OCI-LY3 (cell line): ENCODE measurements around the gene ZNF225.
"Not testable (repeated sequence)": the region's sequence is repeated elsewhere in the genome, so short reads cannot be mapped to it uniquely, and the experiment has no call there.

ENCODE experiments used
- H2AFZ ChIP-seq: fragments of 200-600, 300-600 bp; shearing (Covaris generic); 2 replicates; pipeline ENCODE4 v1.6.0; 2014; ENCODE audit warnings: antibody characterized with exemption, low read depth, low read length
- H3K27ac ChIP-seq: fragments of 200-600, 300-600 bp; sonication (generic); 2 replicates; pipeline ENCODE4 v1.5.1; 2014; ENCODE audit warnings: mild to moderate bottlenecking, low read length, moderate library complexity, mixed read lengths
- H3K27me3 ChIP-seq: fragments of 200-600, 300-600 bp; sonication (generic); 2 replicates; pipeline ENCODE4 v1.6.1; 2014; ENCODE audit warnings: low read depth, low read length, mixed read lengths
- H3K36me3 ChIP-seq: fragments of 200-600, 300-600 bp; sonication (generic); replicated peaks from 2 replicates; pipeline ENCODE3; 2014; ENCODE audit warnings: low read depth, low read length, mixed read lengths
- H3K4me1 ChIP-seq: fragments of 300-600, 200-600 bp; sonication (generic); 2 replicates; pipeline ENCODE4 v1.6.1; 2014; ENCODE audit warnings: low read length, mixed read lengths
- H3K4me2 ChIP-seq: fragments of 200-600, 300-600 bp; sonication (generic); 2 replicates; pipeline ENCODE4 v1.6.1; 2014; ENCODE audit warnings: low read length, mixed read lengths
- H3K4me3 ChIP-seq: fragments of 300-600, 200-600 bp; sonication (generic); 2 replicates; pipeline ENCODE4 v1.5.1; 2014; ENCODE audit warnings: antibody characterized with exemption, mild to moderate bottlenecking, low read length, moderate library complexity
- H3K79me2 ChIP-seq: fragments of 300-600, 200-600 bp; shearing (Covaris generic); 2 replicates; pipeline ENCODE4 v1.6.1; 2014; ENCODE audit warnings: mild to moderate bottlenecking, low read length, mixed read lengths
- H3K9ac ChIP-seq: fragments of 300-600, 200-600 bp; shearing (Covaris generic); 2 replicates; pipeline ENCODE4 v1.6.0; 2014; ENCODE audit warnings: mild to moderate bottlenecking, low read length, moderate library complexity
- H3K9me3 ChIP-seq: fragments of 200-600, 300-600 bp; shearing (Covaris generic); 2 replicates; pipeline ENCODE4 v1.6.1; 2014; ENCODE audit warnings: low read length, mixed read lengths; ENCODE audit not compliant: insufficient read depth
- H4K20me1 ChIP-seq: fragments of 200-600, 300-600 bp; sonication (generic); 2 replicates; pipeline ENCODE4 v1.6.1; 2016; ENCODE audit warnings: low read length, mixed read lengths; ENCODE audit not compliant: insufficient read depth
- CTCF ChIP-seq: fragments of 200-600, 300-600 bp; sonication (generic); IDR thresholded peaks from 2 replicates; pipeline ENCODE4 v1.5.1; 2014; ENCODE audit warnings: antibody characterized with exemption, low read length, low read depth
- EZH2phosphoT487 ChIP-seq: fragments of 200-600 bp; shearing (Covaris generic); IDR thresholded peaks from 2 replicates; pipeline ENCODE4 v1.6.1; 2018; ENCODE audit warnings: antibody characterized with exemption, mixed run types, low read depth

ZNF225 gene

GRCh38 chr19:44113784-44114390, 688 bp downstream of the ZNF225 start:
- Histone ChIP-seq H4K20me1 (no peaks in the 10 kb centered on the region), H3K36me3 (peaks cover 39% of the 10 kb centered on the region), H3K27ac (0 out of 2 replicates have a peak overlapping the region, but pooled peaks have one; percentile 18), H3K79me2 (peaks cover 11% of the 10 kb centered on the region), H3K4me3 (peak overlapping the region; percentile 80), H3K4me1 (peaks cover 7% of the 10 kb centered on the region; the same call in 1 of the 2 replicates), H3K4me2 (peak overlapping the region; percentile 81), H3K9ac (peak overlapping the region; percentile 81), H3K27me3 (no peaks in the 10 kb centered on the region), H2AFZ (peak overlapping the region; percentile 99), H3K9me3 (no peaks in the 10 kb centered on the region; the same call in 1 of the 2 replicates)
- TF ChIP-seq EZH2phosphoT487: no peak

GRCh38 chr19:44121162-44121561, 8.0 kb downstream of the ZNF225 start:
- not testable (repeated sequence) for H3K9ac ChIP-seq, H4K20me1 ChIP-seq, H3K27ac ChIP-seq, H3K27me3 ChIP-seq, H3K4me1 ChIP-seq, H3K4me3 ChIP-seq, H3K9me3 ChIP-seq, H3K79me2 ChIP-seq, H3K4me2 ChIP-seq, H2AFZ ChIP-seq
- H3K36me3 ChIP-seq: peaks cover 45% of the 10 kb centered on the region

- Histone ChIP-seq H3K9me3 (peaks cover 32% of the 10 kb centered on the region), H3K27me3 (no peaks in the 10 kb centered on the region), H3K4me1 (no peaks in the 10 kb centered on the region), H3K4me3 (no peak overlapping the region), H2AFZ (no peak overlapping the region), H3K79me2 (no peaks in the 10 kb centered on the region), H3K36me3 (peaks cover 55% of the 10 kb centered on the region), H3K27ac (no peak overlapping the region), H3K4me2 (no peak overlapping the region), H3K9ac (no peak overlapping the region), H4K20me1 (no peaks in the 10 kb centered on the region)
- TF ChIP-seq CTCF: no peak
- TF ChIP-seq EZH2phosphoT487: no peak
Measured at GRCh38 chr19:44131955-44132354, 18.8 kb downstream of the ZNF225 start.

GRCh38 chr19:44141191-44142058, 28.2 kb downstream of the ZNF225 start, which contains the start of gene ZNF234:
ZNF234 (plus strand) TSS chr19:44141554; CDS start chr19:44144633, 3,079 bp downstream.
- Histone ChIP-seq H3K27ac (no peak within 1 kb of the TSS), H3K27me3 (no peaks in the 10 kb centered on the region), H3K9ac (no peak within 1 kb of the TSS; the same call in 1 of the 2 replicates), H4K20me1 (no peaks in the 10 kb centered on the region), H3K4me2 (peak within 1 kb of the TSS; percentile 20), H3K4me3 (peak within 1 kb of the TSS; percentile 73), H3K36me3 (no peaks in the 10 kb centered on the region), H3K9me3 (0 out of 2 replicates have a peak, but pooled peaks cover 3% of the 10 kb centered on the region), H3K4me1 (no peaks in the 10 kb centered on the region), H3K79me2 (no peaks in the 10 kb centered on the region), H2AFZ (peak within 1 kb of the TSS; percentile 64; the same call in 1 of the 2 replicates)
- TF ChIP-seq EZH2phosphoT487: no peak
- TF ChIP-seq CTCF: no peak

GRCh38 chr19:44142059-44142433, 28.8 kb downstream of the ZNF225 start:
- Histone ChIP-seq H3K79me2 (no peaks in the 10 kb centered on the region), H3K27ac (no peak overlapping the region), H3K4me1 (no peaks in the 10 kb centered on the region), H3K4me2 (peak overlapping the region; percentile 20; the same call in 1 of the 2 replicates), H3K27me3 (no peaks in the 10 kb centered on the region), H3K4me3 (peak overlapping the region; percentile 73), H3K36me3 (no peaks in the 10 kb centered on the region), H3K9me3 (0 out of 2 replicates have a peak, but pooled peaks cover 3% of the 10 kb centered on the region), H4K20me1 (no peaks in the 10 kb centered on the region), H3K9ac (no peak overlapping the region; the same call in 1 of the 2 replicates), H2AFZ (no peak overlapping the region)
- no peak for TF ChIP-seq CTCF
- no peak for TF ChIP-seq EZH2phosphoT487
